ENCODE results near the gene BCL7C. TPM values are rescaled to one million over a fixed set of nuclear protein-coding genes. Genes with fewer than 3 reads are reported as not detected.
A peak's percentile ranks its signal among the peaks of the same experiment; 100 is the strongest.

Gene BCL7C
- total and polyA plus RNA-seq, 2 of the 4 experiments (the other 2 are of a cell fraction) = 32.3 to 34.9 TPM

GRCh38 chr16:30837904-30838303 lies 56.0 kb downstream of the BCL7C start:
- CTCF ChIA-PET = no interaction called here
- Histone ChIP-seq H2BK120ac (ENCODE audit: low read depth, low read length) (no peak overlapping the region), H3K9me3 (ENCODE audit: control insufficient read depth, insufficient read depth, low read length) (no peaks in the 10 kb centered on the region), H4K91ac (ENCODE audit: insufficient read depth, low read depth, low read length) (no peak overlapping the region), H3K36me3 (ENCODE audit: control insufficient read depth, insufficient read depth, low read length) (peaks cover 1% of the 10 kb centered on the region; the same call in 1 of the 2 replicates), H3K9ac (ENCODE audit: low read depth, low read length) (no peak overlapping the region), H2AK5ac (ENCODE audit: low read depth, low read length) (no peak overlapping the region), H3K79me1 (ENCODE audit: low read depth in 1 of 2, low read length in 2 of 2) (no peaks in the 10 kb centered on the region; a peak in 1 of 4 replicates), H3K14ac (replicated peaks; ENCODE audit: low read depth, low read length) (no peak overlapping the region), H3K4ac (ENCODE audit: low read depth, low read length) (no peak overlapping the region), H3K4me2 (ENCODE audit: low read depth, low read length) (no peak overlapping the region), H2AFZ (replicated peaks; ENCODE audit: low read length, poor library complexity) (no peak overlapping the region), H3K27me3 (ENCODE audit: control insufficient read depth, insufficient read depth, low read length) (no peaks in the 10 kb centered on the region), H2BK15ac (ENCODE audit: low read depth, low read length) (no peak overlapping the region), H3K4me3 (ENCODE audit: insufficient read depth, low read depth, low read length) (no peak overlapping the region), H2AK9ac (replicated peaks; ENCODE audit: low read depth, low read length, poor library complexity) (no peak overlapping the region), H3K18ac (ENCODE audit: low read depth, low read length) (no peak overlapping the region), H3K4me1 (ENCODE audit: control insufficient read depth, insufficient read depth, low read length) (no peaks in the 10 kb centered on the region), H3K23ac (ENCODE audit: low read depth, low read length) (no peak overlapping the region), H3K56ac (ENCODE audit: extremely low read depth, insufficient read depth, low read length) (no peak overlapping the region), H3K27ac (ENCODE audit: insufficient read depth, low read length) (no peak overlapping the region), H3K9me1 (ENCODE audit: insufficient read depth, low read length) (no peaks in the 10 kb centered on the region), H2BK20ac (ENCODE audit: low read depth, low read length) (no peak overlapping the region), H4K20me1 (ENCODE audit: insufficient read depth, low read length) (no peaks in the 10 kb centered on the region), H2BK5ac (ENCODE audit: low read depth, low read length, poor library complexity, severe bottlenecking) (no peak overlapping the region), H4K5ac (ENCODE audit: low read depth, low read length) (no peak overlapping the region), H4K8ac (ENCODE audit: low read depth in 2 of 2, low read length in 2 of 2) (no peak overlapping the region)
- ATAC-seq (ENCODE audit: low read depth) (no peak), DNase-seq (peak; percentile 23)
- TF ChIP-seq MAFK (IDR thresholded peaks at IDR 0.05; ENCODE audit: low read depth, low read length) = peak; percentile 23; the same call in 1 of the 2 replicates
- TF ChIP-seq MXI1 (IDR thresholded peaks at IDR 0.05; ENCODE audit: borderline replicate concordance, low read depth, low read length) = no peak
- TF ChIP-seq RFX5 (IDR thresholded peaks at IDR 0.05; ENCODE audit: low read depth, low read length) = no peak
- no peak for TF ChIP-seq CHD1 (IDR thresholded peaks at IDR 0.05; ENCODE audit: low read depth, low read length)
- TF ChIP-seq FOS (IDR thresholded peaks at IDR 0.05; ENCODE audit: low read depth, low read length) = no peak
- no TSS peak for BruUV-seq (replicated peaks)
- dilution Hi-C loops (cut with HindIII; ENCODE audit: low sequenced_read_pairs, unreplicated experiment) = no loop called here
- in situ Hi-C loops (cut with MboI; ENCODE audit: low sequenced_read_pairs) = no loop called here
- POLR2A ChIA-PET (ENCODE audit: unreplicated experiment) = no interaction called here
- intact Hi-C loops (cut with micrococcal nuclease) = no loop called here
- WGBS, 2 experiments (ENCODE audit: extremely low coverage in 2 of 2, insufficient read length in 1 of 2) = no CpG with 5 or more reads among the region's 1 CpG

Small RNA genes within 50 kb of the gene (microRNA-seq; reads per million reads assigned to microRNA genes)
- 0 reads per million in 2 experiments for gene MIR4519 (ENCODE audit: insufficient read depth in 1 of 2, insufficient read length in 1 of 2, unreplicated experiment in 1 of 2)
- gene MIR762 (ENCODE audit: insufficient read depth in 1 of 2, insufficient read length in 1 of 2, unreplicated experiment in 1 of 2) = 0 to 0.37 reads per million in 2 experiments

Small RNA genes within 50 kb of the gene (small RNA-seq; reads per million reads assigned to genes)
- gene MIR4519 (0 reads per million in 5 experiments), gene MIR762 (0 reads per million in 5 experiments)

Other genes with a start within 250 kb of the BCL7C start
- gene PRR14, start 243.1 kb downstream of the BCL7C start, total RNA-seq (2012; rRNA removed) = 1.4 and 2.2 TPM in 2 replicates
- 11.8 and 11.9 TPM in 2 replicates for gene PRR14, start 243.1 kb downstream of the BCL7C start, polyA plus RNA-seq (2012; rRNA removed)
- 2.0 and 2.8 TPM in 2 replicates for gene FBRS, start 235.6 kb downstream of the BCL7C start, total RNA-seq (2012; rRNA removed)
- 20.5 and 22.4 TPM in 2 replicates for gene FBRS, start 235.6 kb downstream of the BCL7C start, polyA plus RNA-seq (2012; rRNA removed)
- 4.5 and 6.4 TPM in 2 replicates for gene SRCAP, start 194.9 kb downstream of the BCL7C start, total RNA-seq (2012; rRNA removed)
- 8.2 and 8.9 TPM in 2 replicates for gene SRCAP, start 194.9 kb downstream of the BCL7C start, polyA plus RNA-seq (2012; rRNA removed)
- 26.0 and 26.7 TPM in 2 replicates for gene PHKG2, start 145.7 kb downstream of the BCL7C start, total RNA-seq (2012; rRNA removed)
- 37.7 and 38.9 TPM in 2 replicates for gene PHKG2, start 145.7 kb downstream of the BCL7C start, polyA plus RNA-seq (2012; rRNA removed)
- gene CFAP119, start 132.0 kb downstream of the BCL7C start, total RNA-seq (2012; rRNA removed) = 0.90 and 1.7 TPM in 2 replicates
- gene CFAP119, start 132.0 kb downstream of the BCL7C start, polyA plus RNA-seq (2012; rRNA removed) = 7.6 and 8.8 TPM in 2 replicates
- gene RNF40, start 131.8 kb downstream of the BCL7C start, total RNA-seq (2012; rRNA removed) = 63.9 and 72.4 TPM in 2 replicates
- 46.7 and 49.7 TPM in 2 replicates for gene RNF40, start 131.8 kb downstream of the BCL7C start, polyA plus RNA-seq (2012; rRNA removed)
- 9.1 and 9.4 TPM in 2 replicates for gene ZNF629, start 106.9 kb downstream of the BCL7C start, total RNA-seq (2012; rRNA removed)
- gene ZNF629, start 106.9 kb downstream of the BCL7C start, polyA plus RNA-seq (2012; rRNA removed) = 6.6 and 7.3 TPM in 2 replicates
- gene CTF1, start 2.5 kb upstream of the BCL7C start, total RNA-seq (2012; rRNA removed) = 0.18 and 0.56 TPM in 2 replicates
- gene CTF1, start 2.5 kb upstream of the BCL7C start, polyA plus RNA-seq (2012; rRNA removed) = 12.9 and 13.8 TPM in 2 replicates
- gene FBXL19, start 29.5 kb upstream of the BCL7C start, total RNA-seq (2012; rRNA removed) = 5.0 and 5.8 TPM in 2 replicates
- gene FBXL19, start 29.5 kb upstream of the BCL7C start, polyA plus RNA-seq (2012; rRNA removed) = 13.8 and 19.6 TPM in 2 replicates
- gene ORAI3, start 55.0 kb upstream of the BCL7C start, total RNA-seq (2012; rRNA removed) = 6.8 and 6.9 TPM in 2 replicates
- gene ORAI3, start 55.0 kb upstream of the BCL7C start, polyA plus RNA-seq (2012; rRNA removed) = 16.9 TPM in 2 replicates
- gene SETD1A, start 63.7 kb upstream of the BCL7C start, total RNA-seq (2012; rRNA removed) = 0.54 and 0.56 TPM in 2 replicates
- 5.8 and 6.5 TPM in 2 replicates for gene SETD1A, start 63.7 kb upstream of the BCL7C start, polyA plus RNA-seq (2012; rRNA removed)
- gene HSD3B7, start 91.1 kb upstream of the BCL7C start, total RNA-seq (2012; rRNA removed) = 9.4 and 11.3 TPM in 2 replicates
- 8.5 and 9.3 TPM in 2 replicates for gene HSD3B7, start 91.1 kb upstream of the BCL7C start, polyA plus RNA-seq (2012; rRNA removed)
- 3.9 TPM in 2 replicates for gene STX1B, start 116.6 kb upstream of the BCL7C start, total RNA-seq (2012; rRNA removed)
- 11.4 and 14.9 TPM in 2 replicates for gene STX1B, start 116.6 kb upstream of the BCL7C start, polyA plus RNA-seq (2012; rRNA removed)
- 23.5 and 25.0 TPM in 2 replicates for gene STX4, start 139.5 kb upstream of the BCL7C start, total RNA-seq (2012; rRNA removed)
- gene STX4, start 139.5 kb upstream of the BCL7C start, polyA plus RNA-seq (2012; rRNA removed) = 66.4 and 67.9 TPM in 2 replicates
- gene ZNF668, start 180.2 kb upstream of the BCL7C start, total RNA-seq (2012; rRNA removed) = 4.5 and 5.3 TPM in 2 replicates
- gene ZNF668, start 180.2 kb upstream of the BCL7C start, polyA plus RNA-seq (2012; rRNA removed) = 11.6 and 15.4 TPM in 2 replicates
- 6.8 and 6.9 TPM in 2 replicates for gene ZNF646, start 180.3 kb upstream of the BCL7C start, total RNA-seq (2012; rRNA removed)
- 4.9 and 5.5 TPM in 2 replicates for gene ZNF646, start 180.3 kb upstream of the BCL7C start, polyA plus RNA-seq (2012; rRNA removed)
- 0.56 and 0.72 TPM in 2 replicates for gene PRSS53, start 194.9 kb upstream of the BCL7C start, total RNA-seq (2012; rRNA removed)
- gene PRSS53, start 194.9 kb upstream of the BCL7C start, polyA plus RNA-seq (2012; rRNA removed) = 5.4 and 5.9 TPM in 2 replicates
- gene VKORC1, start 200.7 kb upstream of the BCL7C start, total RNA-seq (2012; rRNA removed) = 61.9 and 65.2 TPM in 2 replicates
- gene VKORC1, start 200.7 kb upstream of the BCL7C start, polyA plus RNA-seq (2012; rRNA removed) = 317 and 362 TPM in 2 replicates
- gene BCKDK, start 214.3 kb upstream of the BCL7C start, total RNA-seq (2012; rRNA removed) = 24.4 and 26.0 TPM in 2 replicates
- 79.3 and 89.7 TPM in 2 replicates for gene BCKDK, start 214.3 kb upstream of the BCL7C start, polyA plus RNA-seq (2012; rRNA removed)
- 18.9 and 19.4 TPM in 2 replicates for gene KAT8, start 223.6 kb upstream of the BCL7C start, total RNA-seq (2012; rRNA removed)
- 27.4 and 28.4 TPM in 2 replicates for gene KAT8, start 223.6 kb upstream of the BCL7C start, polyA plus RNA-seq (2012; rRNA removed)
- not detected in 2 replicates for gene PRSS8, start 241.7 kb upstream of the BCL7C start, total RNA-seq (2012; rRNA removed)
- 0.10 TPM in 1 of 2 replicates, not detected in the other for gene PRSS8, start 241.7 kb upstream of the BCL7C start, polyA plus RNA-seq (2012; rRNA removed)